Esophagus squamous epithelium (tissue), 5 donors: Measurements from ENCODE around the gene AMER3. TPM values are rescaled to one million over a fixed set of nuclear protein-coding genes. Genes with fewer than 3 reads are reported as not detected.

Experiments
- DNase-seq: peaks from one replicate; lab custom pipeline; 2025; lab: John Stamatoyannopoulos, UW
- H3K27ac ChIP-seq, 4 donors: fragments of 200-600 bp; sonication (generic); one replicate each; pipeline ENCODE4 v1.5.1; 2016 to 2019; ENCODE audit warnings: mild to moderate bottlenecking in 1 of 4
- H3K27me3 ChIP-seq, 4 donors: fragments of 200-600 bp; sonication (generic); 1 replicate in 3 of 4; 2 replicates in 1 of 4; pipeline versions ENCODE4 v1.5.1 to v1.6.0; 2017 to 2021; ENCODE audit warnings: antibody characterized with exemption in 1 of 4
- H3K36me3 ChIP-seq, 3 donors: fragments of 200-600 bp; sonication (generic); one replicate each; pipeline ENCODE4 v1.5.1; 2016 to 2019
- H3K4me1 ChIP-seq, 3 donors: fragments of 200-600 bp; sonication (generic); one replicate each; pipeline ENCODE4 v1.5.1; 2017 to 2019
- H3K4me3 ChIP-seq, 4 donors: fragments of 200-600 bp; sonication (generic); 1 replicate in 3 of 4; 2 replicates in 1 of 4; pipeline ENCODE4 v1.5.1; 2016 to 2019; ENCODE audit warnings: mild to moderate bottlenecking in 2 of 4, moderate library complexity in 1 of 4
- H3K9me3 ChIP-seq, 3 donors: fragments of 200-600 bp; sonication (generic); one replicate each; pipeline ENCODE4 v1.5.1; 2016 to 2019
- CTCF ChIP-seq, 6 experiments: fragments of 450-650 bp in 4 of 6; fragments of 200-600 bp in 2 of 6; sonication (generic) in 2 of 6; IDR thresholded peaks; one replicate each; pipeline ENCODE4 v1.5.1; 2016 to 2019; ENCODE audit warnings: antibody characterized with exemption in 6 of 6, mild to moderate bottlenecking in 4 of 6, moderate library complexity in 4 of 6
- POLR2A ChIP-seq, 4 donors: fragments of 450-650 bp; IDR thresholded peaks; one replicate each; pipeline ENCODE4 v1.6.1; 2017; ENCODE audit warnings: antibody characterized with exemption in 4 of 4, mild to moderate bottlenecking in 4 of 4, moderate library complexity in 3 of 4
- WGBS, 2 donors: methylation state at CpG; one replicate each; pipeline ENCODE4 v1.1.5; 2018; 5-methylcytosine and 5-hydroxymethylcytosine counted together
- intact Hi-C: fragments of 100-400 bp; cut with DNase I; formaldehyde crosslinking; loops from one replicate; pipeline ENCODE4 v1.15.0; 2022
- total RNA-seq, 4 donors: library from RNA; depleted of rRNA; stranded (reverse); fragments of >200 nt; gene quantifications; one replicate each; pipeline ENCODE4 v1.1.0, GENCODE V29; 2016
- donor health status: DM: yes; HTN: yes; CAD: no.

Gene AMER3
- total RNA-seq, 4 donors from 2014 or later: not detected

GRCh38 chr2:130754811-130755210 is 529 bp upstream of the AMER3 start:
- no peak for TF ChIP-seq POLR2A (IDR thresholded peaks at IDR 0.05)
- TF ChIP-seq CTCF (IDR thresholded peaks at IDR 0.05): no peak
- peaks cover 3 to 13% (median 7%) of the 10 kb centered on the region in 3 donors for H3K4me1 ChIP-seq
- peaks cover 3 to 75% (median 15%) of the 10 kb centered on the region in 4 donors for H3K27me3 ChIP-seq
- H3K9me3 ChIP-seq: no peaks in the 10 kb centered on the region
- no peaks in the 10 kb centered on the region for H3K36me3 ChIP-seq
- no peak overlapping the region for H3K27ac ChIP-seq
- whole genome bisulfite sequencing, 2 donors: 30 to 32% methylated on average over 8 of the region's 8 CpGs
- intact Hi-C loops: no loop called here
- DNase-seq: no peak
- no peak overlapping the region for H3K4me3 ChIP-seq

GRCh38 chr2:130756053-130756873 is 923 bp downstream of the AMER3 start:
- Histone ChIP-seq H3K4me1 (peaks cover 3 to 13% (median 7%) of the 10 kb centered on the region in 3 donors), H3K27ac (no peak overlapping the region), H3K9me3 (no peaks in the 10 kb centered on the region), H3K27me3 (peaks cover 3 to 87% (median 15%) of the 10 kb centered on the region in 4 donors), H3K4me3 (peak overlapping the region in 3 of 4 donors; percentile 30 to 52 (median 32)), H3K36me3 (no peaks in the 10 kb centered on the region)
- WGBS, 2 donors: 9 to 16% methylated on average over 2 to 10 of the region's 80 CpGs
- TF ChIP-seq CTCF (IDR thresholded peaks at IDR 0.05) (no peak), POLR2A (IDR thresholded peaks at IDR 0.05) (no peak)
- intact Hi-C loops: no loop called here
- DNase-seq: no peak

GRCh38 chr2:130756874-130757668 is 1.7 kb downstream of the AMER3 start:
- peaks cover 3 to 87% (median 15%) of the 10 kb centered on the region in 4 donors for H3K27me3 ChIP-seq
- 31 to 37% methylated on average over 16 of the region's 16 CpGs for WGBS, 2 donors
- no peak overlapping the region for H3K4me3 ChIP-seq

GRCh38 chr2:130759906-130760753 is 4.8 kb downstream of the AMER3 start:
- H3K4me1 ChIP-seq: peaks cover 3 to 13% (median 7%) of the 10 kb centered on the region in 3 donors
- no peaks in the 10 kb centered on the region for H3K9me3 ChIP-seq
- no peak for DNase-seq
- peaks cover 3 to 81% (median 15%) of the 10 kb centered on the region in 4 donors for H3K27me3 ChIP-seq
- TF ChIP-seq CTCF (IDR thresholded peaks at IDR 0.05): no peak
- TF ChIP-seq POLR2A (IDR thresholded peaks at IDR 0.05): no peak
- WGBS, 2 donors: 38 to 47% methylated on average over 2 to 4 of the region's 10 CpGs
- no peak overlapping the region for H3K4me3 ChIP-seq
- no peaks in the 10 kb centered on the region for H3K36me3 ChIP-seq
- intact Hi-C loops: no loop called here
- no peak overlapping the region for H3K27ac ChIP-seq

More at GRCh38 chr2:130756874-130757668, 1.7 kb downstream of the AMER3 start:
- intact Hi-C loops: no loop called here
- Histone ChIP-seq H3K4me1 (peaks cover 3 to 13% (median 7%) of the 10 kb centered on the region in 3 donors), H3K36me3 (no peaks in the 10 kb centered on the region), H3K9me3 (no peaks in the 10 kb centered on the region), H3K27ac (no peak overlapping the region)
- TF ChIP-seq POLR2A (IDR thresholded peaks at IDR 0.05): no peak
- no peak for TF ChIP-seq CTCF (IDR thresholded peaks at IDR 0.05)
- no peak for DNase-seq
